Memory B cell (primary cell): ENCODE results near the gene KRTAP10-5.
"Not testable (repeated sequence)": the region's sequence is repeated elsewhere in the genome, so short reads cannot be mapped to it uniquely, and the experiment has no call there.

Experiments used
- ATAC-seq: fragments of 150-1000 bp; cut with Tn5 transposase; 2 replicates; pipeline ENCODE4 v1.10.0; 2021; ENCODE audit warnings: low read depth, mild to moderate bottlenecking, moderate library complexity
- DNase-seq, 2 donors: peaks; one replicate each; pipeline ENCODE4 v3.0.0; 2022; ENCODE audit warnings: low spot score in 2 of 2
- H3K27ac Mint-ChIP-seq: one replicate; pipeline ENCODE4 v1.8.0; 2022; ENCODE audit warnings: mild to moderate bottlenecking, moderate library complexity, mixed read lengths
- H3K27me3 Mint-ChIP-seq: one replicate; pipeline ENCODE4 v1.8.0; 2022; ENCODE audit warnings: mixed read lengths
- H3K36me3 Mint-ChIP-seq: one replicate; pipeline ENCODE4 v1.8.0; 2022; ENCODE audit warnings: mild to moderate bottlenecking, mixed read lengths
- H3K4me1 Mint-ChIP-seq: one replicate; pipeline ENCODE4 v1.8.0; 2022; ENCODE audit warnings: mixed read lengths
- H3K4me3 Mint-ChIP-seq: one replicate; pipeline ENCODE4 v1.8.0; 2022; ENCODE audit warnings: mild to moderate bottlenecking, moderate library complexity, mixed read lengths
- H3K9me3 Mint-ChIP-seq: one replicate; pipeline ENCODE4 v1.8.0; 2022; ENCODE audit warnings: mixed read lengths

The KRTAP10-5 gene

GRCh38 chr21:44575307-44576024, 4.9 kb downstream of the KRTAP10-5 start:
- H3K4me1 Mint-ChIP-seq = peaks cover 2% of the 10 kb centered on the region
- peaks cover 28% of the 10 kb centered on the region for H3K27me3 Mint-ChIP-seq
- no peak for DNase-seq
- peaks cover 16% of the 10 kb centered on the region for H3K9me3 Mint-ChIP-seq
- H3K36me3 Mint-ChIP-seq = peaks cover 11% of the 10 kb centered on the region
- ATAC-seq = no peak
- no peak overlapping the region for H3K4me3 Mint-ChIP-seq
- no peak overlapping the region for H3K27ac Mint-ChIP-seq

GRCh38 chr21:44574457-44575306, 5.7 kb downstream of the KRTAP10-5 start:
- no peak overlapping the region for H3K4me3 Mint-ChIP-seq
- H3K27me3 Mint-ChIP-seq = peaks cover 24% of the 10 kb centered on the region

GRCh38 chr21:44573630-44574456, 6.6 kb downstream of the KRTAP10-5 start, which contains the start of gene KRTAP10-4:
TSS of gene KRTAP10-4 (plus strand) at chr21:44573729. CDS start at chr21:44573759, 30 bp downstream.
- H3K4me3 Mint-ChIP-seq, H3K4me1 Mint-ChIP-seq, H3K9me3 Mint-ChIP-seq, DNase-seq, H3K27ac Mint-ChIP-seq, ATAC-seq, H3K36me3 Mint-ChIP-seq: not testable (repeated sequence)
- peaks cover 22% of the 10 kb centered on the region for H3K27me3 Mint-ChIP-seq

More at GRCh38 chr21:44574457-44575306, 5.7 kb downstream of the KRTAP10-5 start:
- DNase-seq = no peak
- Mint-ChIP-seq H3K9me3 (peaks cover 11% of the 10 kb centered on the region), H3K27ac (no peak overlapping the region), H3K4me1 (peaks cover 2% of the 10 kb centered on the region), H3K36me3 (peaks cover 7% of the 10 kb centered on the region)
- no peak for ATAC-seq

GRCh38 chr21:44572959-44573583, 7.3 kb downstream of the KRTAP10-5 start:
- H3K36me3 Mint-ChIP-seq = peaks cover 3% of the 10 kb centered on the region
- H3K4me3 Mint-ChIP-seq = no peak overlapping the region
- H3K9me3 Mint-ChIP-seq = peaks cover 9% of the 10 kb centered on the region
- peaks cover 2% of the 10 kb centered on the region for H3K4me1 Mint-ChIP-seq
- ATAC-seq (no peak), DNase-seq (no peak)
- H3K27me3 Mint-ChIP-seq = peaks cover 22% of the 10 kb centered on the region
- no peak overlapping the region for H3K27ac Mint-ChIP-seq

GRCh38 chr21:44571844-44572782, 8.3 kb downstream of the KRTAP10-5 start:
- ATAC-seq = no peak

GRCh38 chr21:44571296-44571695, 9.1 kb downstream of the KRTAP10-5 start:
- no peak overlapping the region for H3K27ac Mint-ChIP-seq
- H3K4me3 Mint-ChIP-seq = no peak overlapping the region
- peaks cover 2% of the 10 kb centered on the region for H3K9me3 Mint-ChIP-seq
- peaks cover 19% of the 10 kb centered on the region for H3K27me3 Mint-ChIP-seq
- H3K4me1 Mint-ChIP-seq = peaks cover 9% of the 10 kb centered on the region
- no peak for DNase-seq
- ATAC-seq = no peak
- peaks cover 1% of the 10 kb centered on the region for H3K36me3 Mint-ChIP-seq

More at GRCh38 chr21:44571844-44572782, 8.3 kb downstream of the KRTAP10-5 start:
- Mint-ChIP-seq H3K27ac (no peak overlapping the region), H3K27me3 (peaks cover 19% of the 10 kb centered on the region), H3K4me1 (peaks cover 8% of the 10 kb centered on the region), H3K4me3 (no peak overlapping the region), H3K36me3 (peaks cover 3% of the 10 kb centered on the region), H3K9me3 (peaks cover 5% of the 10 kb centered on the region)
- no peak for DNase-seq

- ATAC-seq (no peak), DNase-seq (no peak)
- Mint-ChIP-seq H3K27me3 (peaks cover 15% of the 10 kb centered on the region), H3K9me3 (peaks cover 2% of the 10 kb centered on the region), H3K36me3 (peaks cover 1% of the 10 kb centered on the region), H3K27ac (no peak overlapping the region), H3K4me1 (peaks cover 13% of the 10 kb centered on the region), H3K4me3 (no peak overlapping the region)
Measured at GRCh38 chr21:44569861-44570517, 10.4 kb downstream of the KRTAP10-5 start.

GRCh38 chr21:44568667-44569556, 11.5 kb downstream of the KRTAP10-5 start:
- peaks cover 8% of the 10 kb centered on the region for H3K27me3 Mint-ChIP-seq
- no peak for DNase-seq
- H3K27ac Mint-ChIP-seq = peak overlapping the region; percentile 43
- H3K36me3 Mint-ChIP-seq = peaks cover 1% of the 10 kb centered on the region
- no peak overlapping the region for H3K4me3 Mint-ChIP-seq
- H3K4me1 Mint-ChIP-seq = peaks cover 15% of the 10 kb centered on the region
- H3K9me3 Mint-ChIP-seq = peaks cover 2% of the 10 kb centered on the region
- no peak for ATAC-seq

GRCh38 chr21:44568261-44568660, 12.1 kb downstream of the KRTAP10-5 start:
- ATAC-seq = no peak
- Mint-ChIP-seq H3K27me3 (peaks cover 8% of the 10 kb centered on the region), H3K4me1 (peaks cover 15% of the 10 kb centered on the region), H3K9me3 (peaks cover 3% of the 10 kb centered on the region), H3K36me3 (peaks cover 1% of the 10 kb centered on the region), H3K4me3 (no peak overlapping the region), H3K27ac (no peak overlapping the region)
- DNase-seq = no peak

- Mint-ChIP-seq H3K27me3 (peaks cover 8% of the 10 kb centered on the region), H3K4me1 (peaks cover 15% of the 10 kb centered on the region), H3K36me3 (peaks cover 3% of the 10 kb centered on the region), H3K27ac (peak overlapping the region; percentile 64), H3K9me3 (peaks cover 7% of the 10 kb centered on the region), H3K4me3 (no peak overlapping the region)
- no peak for DNase-seq
- no peak for ATAC-seq
Measured at GRCh38 chr21:44567481-44568171, 12.8 kb downstream of the KRTAP10-5 start.

- Mint-ChIP-seq H3K4me3 (no peak overlapping the region), H3K27ac (peak overlapping the region; percentile 64), H3K36me3 (peaks cover 6% of the 10 kb centered on the region), H3K4me1 (peaks cover 20% of the 10 kb centered on the region), H3K27me3 (peaks cover 1% of the 10 kb centered on the region), H3K9me3 (peaks cover 13% of the 10 kb centered on the region)
- peak; percentile 72 for ATAC-seq
- no peak for DNase-seq
Measured at GRCh38 chr21:44566403-44566802, 14.0 kb downstream of the KRTAP10-5 start.
